ENCODE results near the gene MAST2.

GRCh38 chr1:45972621-45973020 lies 169.2 kb downstream of the MAST2 start:
- TF ChIP-seq POLR2A (IDR thresholded peaks at IDR 0.05): no peak
- TF ChIP-seq CTCF (IDR thresholded peaks at IDR 0.05): no peak

Data from lower leg skin (tissue), 3 donors.